ENCODE data around the gene PHACTR1. TPM values are rescaled to one million over a fixed set of nuclear protein-coding genes. Genes with fewer than 3 reads are reported as not detected.

PHACTR1 gene
- total RNA-seq, 8 experiments from 2014 or later: 2.7 to 24.5 (median 16.4) TPM

GRCh38 chr6:13226071-13226470 is 509.5 kb downstream of the PHACTR1 start:
- no peak for ATAC-seq (replicated peaks in 6 of 8)
- in situ Hi-C loops (cut with MboI; ENCODE audit: low pct_unique_long_range_greater_than_20kb in 2 of 9, low sequenced_read_pairs in 9 of 9, unreplicated experiment in 9 of 9): no loop called here
- 33 to 100% (median 85%) methylated on average over 1 to 2 of the region's 2 CpGs for WGBS, 10 experiments
- no peaks in the 10 kb centered on the region for H3K4me1 ChIP-seq (replicated peaks in 1 of 2)
- no peak overlapping the region for H3K27ac ChIP-seq
- H3K4me3 ChIP-seq: no peak overlapping the region

DNA sequence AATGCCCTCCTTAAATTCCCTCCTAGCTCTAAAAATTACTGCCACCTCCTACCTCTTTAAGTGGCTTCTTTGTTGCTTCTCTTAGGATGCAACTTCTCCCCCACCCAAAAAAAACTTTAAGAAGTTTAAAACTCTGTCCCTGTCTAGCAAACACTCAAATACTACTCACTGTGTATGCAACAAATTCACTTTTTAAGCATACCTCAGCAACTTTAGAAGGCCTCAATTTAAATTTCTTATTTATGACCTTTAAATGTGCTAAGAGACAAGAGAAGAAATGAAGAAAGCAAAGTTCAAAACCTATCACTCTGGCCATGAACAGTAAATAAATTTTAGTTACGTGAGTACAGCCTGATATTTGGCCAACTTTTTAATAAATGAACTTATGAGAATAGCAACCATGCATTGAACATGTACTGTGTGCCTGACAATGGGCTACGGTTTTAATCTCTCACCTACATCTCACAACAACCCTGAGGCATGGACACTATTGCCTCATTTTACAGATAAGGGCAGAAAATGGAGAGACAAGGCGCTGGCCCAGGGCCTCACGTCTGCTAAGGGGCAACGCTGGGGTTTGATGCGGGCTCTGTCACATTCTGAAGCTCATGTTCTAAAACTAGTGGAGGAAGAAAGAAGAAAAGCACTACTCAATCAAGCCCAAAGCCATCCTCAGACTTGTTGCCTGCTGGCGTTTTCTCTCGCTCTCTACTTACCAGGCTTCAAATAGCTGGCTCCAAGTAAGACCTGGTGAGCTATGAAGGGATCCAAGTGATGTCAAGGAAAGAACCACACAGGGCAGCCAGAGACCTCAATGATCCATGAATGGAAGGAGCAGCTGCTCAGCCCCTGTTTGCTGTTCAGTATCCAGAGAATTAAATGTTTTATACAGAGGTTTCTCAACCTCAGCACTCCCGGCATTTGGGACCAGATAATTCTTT is 512.0 kb downstream of the PHACTR1 start:
- Histone ChIP-seq H3K4me3 (no peak overlapping the region), H3K4me1 (replicated peaks in 1 of 2) (no peaks in the 10 kb centered on the region), H3K27ac (no peak overlapping the region)
- no peak for ATAC-seq (replicated peaks in 6 of 8)
- 50 to 100% (median 90%) methylated on average over 1 to 8 of the region's 9 CpGs for WGBS, 10 experiments
- in situ Hi-C loops (cut with MboI; ENCODE audit: low pct_unique_long_range_greater_than_20kb in 2 of 9, low sequenced_read_pairs in 9 of 9, unreplicated experiment in 9 of 9): no loop called here

- Histone ChIP-seq H3K4me1 (replicated peaks in 1 of 2) (no peaks in the 10 kb centered on the region), H3K27ac (no peak overlapping the region), H3K4me3 (no peak overlapping the region)
- ATAC-seq (replicated peaks in 6 of 8): peak in 1 of 8 experiments; percentile 66
- in situ Hi-C loops (cut with MboI; ENCODE audit: low pct_unique_long_range_greater_than_20kb in 2 of 9, low sequenced_read_pairs in 9 of 9, unreplicated experiment in 9 of 9): no loop called here
- WGBS, 10 experiments: 33 to 100% (median 76%) methylated on average over 1 to 7 of the region's 9 CpGs; no CpG with 5 or more reads in 5 of the 10 experiments
These were observed 512.9 kb downstream of the PHACTR1 start for GRCh38 chr6:13229205-13230085.

GRCh38 chr6:13233106-13233505 is 516.5 kb downstream of the PHACTR1 start:
- Histone ChIP-seq H3K4me3 (no peak overlapping the region), H3K4me1 (replicated peaks in 1 of 2) (no peaks in the 10 kb centered on the region), H3K27ac (no peak overlapping the region)
- 80 to 100% (median 89%) methylated on average over 1 of the region's 1 CpG; no CpG with 5 or more reads in 7 of the 10 experiments for WGBS, 10 experiments
- in situ Hi-C loops (cut with MboI; ENCODE audit: low pct_unique_long_range_greater_than_20kb in 2 of 9, low sequenced_read_pairs in 9 of 9, unreplicated experiment in 9 of 9): no loop called here
- ATAC-seq (replicated peaks in 6 of 8): no peak

GRCh38 chr6:13234130-13234529 is 517.6 kb downstream of the PHACTR1 start:
- Histone ChIP-seq H3K4me3 (no peak overlapping the region), H3K27ac (no peak overlapping the region), H3K4me1 (replicated peaks in 1 of 2) (no peaks in the 10 kb centered on the region)
- ATAC-seq (replicated peaks in 6 of 8): peak in 2 of 8 experiments; percentile 53 to 66
- WGBS, 10 experiments: 29 to 100% (median 70%) methylated on average over 1 of the region's 1 CpG; no CpG with 5 or more reads in 6 of the 10 experiments
- in situ Hi-C loops (cut with MboI; ENCODE audit: low pct_unique_long_range_greater_than_20kb in 2 of 9, low sequenced_read_pairs in 9 of 9, unreplicated experiment in 9 of 9): no loop called here

DNA sequence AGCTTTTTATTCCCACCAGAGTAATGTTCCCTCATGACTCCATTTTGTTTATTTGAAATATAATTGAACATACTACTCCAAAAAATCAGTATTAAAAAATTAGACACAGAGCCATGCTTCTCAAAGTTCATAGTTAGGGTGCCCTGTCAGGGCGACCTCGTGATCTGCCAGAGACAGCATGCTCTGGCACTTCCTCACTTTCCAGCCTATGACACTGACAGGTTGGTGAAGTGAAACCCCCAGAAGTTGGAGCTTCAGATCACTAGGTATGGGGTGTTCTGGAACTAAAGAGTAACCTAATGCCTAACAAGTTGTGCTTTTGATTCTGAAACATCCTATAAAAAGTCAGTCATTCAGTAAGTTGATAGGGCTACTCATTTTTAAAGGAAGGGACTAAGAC is 518.8 kb downstream of the PHACTR1 start:
- no peak overlapping the region for H3K27ac ChIP-seq
- no peak overlapping the region for H3K4me3 ChIP-seq
- 40 to 100% (median 98%) methylated on average over 1 to 2 of the region's 2 CpGs; no CpG with 5 or more reads in 4 of the 10 experiments for WGBS, 10 experiments
- in situ Hi-C loops (cut with MboI; ENCODE audit: low pct_unique_long_range_greater_than_20kb in 2 of 9, low sequenced_read_pairs in 9 of 9, unreplicated experiment in 9 of 9): no loop called here
- H3K4me1 ChIP-seq (replicated peaks in 1 of 2): peaks cover 0 to 4% of the 10 kb centered on the region in 2 donors
- ATAC-seq (replicated peaks in 6 of 8): no peak

DNA sequence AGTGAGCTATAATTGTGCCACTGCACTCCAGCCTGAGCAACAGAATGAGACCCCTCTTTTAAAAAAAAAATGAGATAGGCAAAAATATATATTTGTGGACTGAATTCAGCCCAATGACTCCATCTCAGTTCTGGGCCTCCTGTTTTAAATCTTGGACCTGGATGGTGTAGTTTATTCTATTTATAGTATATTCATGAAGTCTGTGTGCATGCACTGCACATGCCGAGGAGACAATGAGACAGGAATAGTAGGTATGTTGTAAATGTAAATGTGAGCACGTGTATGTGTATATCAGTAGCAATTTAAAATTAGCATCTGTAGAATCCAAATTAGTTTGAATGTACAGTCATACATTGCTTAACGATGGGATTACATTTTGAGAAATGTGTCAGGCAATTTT is 520.8 kb downstream of the PHACTR1 start:
- in situ Hi-C loops (cut with MboI; ENCODE audit: low pct_unique_long_range_greater_than_20kb in 2 of 9, low sequenced_read_pairs in 9 of 9, unreplicated experiment in 9 of 9): no loop called here
- 25 to 100% (median 80%) methylated on average over 1 to 3 of the region's 3 CpGs; no CpG with 5 or more reads in 1 of the 10 experiments for WGBS, 10 experiments
- ATAC-seq (replicated peaks in 6 of 8): peak in 1 of 8 experiments; percentile 23
- peaks cover 0 to 4% of the 10 kb centered on the region in 2 donors for H3K4me1 ChIP-seq (replicated peaks in 1 of 2)
- H3K27ac ChIP-seq: no peak overlapping the region
- H3K4me3 ChIP-seq: no peak overlapping the region

- in situ Hi-C loops (cut with MboI; ENCODE audit: low pct_unique_long_range_greater_than_20kb in 2 of 9, low sequenced_read_pairs in 9 of 9, unreplicated experiment in 9 of 9): no loop called here
- Histone ChIP-seq H3K27ac (no peak overlapping the region), H3K4me3 (no peak overlapping the region), H3K4me1 (replicated peaks in 1 of 2) (peaks cover 0 to 4% of the 10 kb centered on the region in 2 donors)
- ATAC-seq (replicated peaks in 6 of 8): no peak
- 81 to 100% (median 90%) methylated on average over 1 to 6 of the region's 6 CpGs; no CpG with 5 or more reads in 3 of the 10 experiments for WGBS, 10 experiments
These were observed 521.5 kb downstream of the PHACTR1 start for GRCh38 chr6:13238017-13238416.

DNA sequence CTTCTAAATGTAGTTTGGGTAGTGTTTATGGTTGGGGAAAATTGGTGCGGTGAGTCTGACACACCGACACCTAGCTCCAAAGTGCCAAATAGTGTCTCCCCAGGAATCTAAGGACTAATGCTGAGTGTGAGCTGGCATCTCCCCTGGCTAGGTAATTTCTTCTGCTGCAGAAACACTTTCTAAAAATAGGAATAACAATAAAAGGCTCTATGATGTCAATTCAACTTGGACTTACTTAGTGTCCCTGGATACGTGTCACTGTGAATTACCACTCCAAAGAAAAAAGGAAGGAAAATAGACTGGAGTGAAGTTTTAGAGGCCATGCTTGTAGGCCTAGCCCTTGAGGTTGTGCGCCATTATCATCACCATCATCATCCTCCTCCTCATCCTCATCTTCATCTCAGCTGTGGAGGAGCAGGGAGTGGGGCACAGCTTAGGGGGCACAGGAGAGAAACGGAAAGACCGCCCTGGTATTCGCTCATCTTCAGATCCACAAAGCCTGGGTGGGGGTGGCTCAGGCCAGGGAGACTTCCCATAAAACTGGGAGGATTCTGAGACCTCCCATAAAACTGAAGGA is 522.2 kb downstream of the PHACTR1 start:
- H3K4me3 ChIP-seq: no peak overlapping the region
- no peak for ATAC-seq (replicated peaks in 6 of 8)
- no peak overlapping the region for H3K27ac ChIP-seq
- H3K4me1 ChIP-seq (replicated peaks in 1 of 2): peaks cover 0 to 4% of the 10 kb centered on the region in 2 donors
- 80 to 100% (median 93%) methylated on average over 1 to 5 of the region's 7 CpGs; no CpG with 5 or more reads in 2 of the 10 experiments for WGBS, 10 experiments
- in situ Hi-C loops (cut with MboI; ENCODE audit: low pct_unique_long_range_greater_than_20kb in 2 of 9, low sequenced_read_pairs in 9 of 9, unreplicated experiment in 9 of 9): no loop called here

DNA sequence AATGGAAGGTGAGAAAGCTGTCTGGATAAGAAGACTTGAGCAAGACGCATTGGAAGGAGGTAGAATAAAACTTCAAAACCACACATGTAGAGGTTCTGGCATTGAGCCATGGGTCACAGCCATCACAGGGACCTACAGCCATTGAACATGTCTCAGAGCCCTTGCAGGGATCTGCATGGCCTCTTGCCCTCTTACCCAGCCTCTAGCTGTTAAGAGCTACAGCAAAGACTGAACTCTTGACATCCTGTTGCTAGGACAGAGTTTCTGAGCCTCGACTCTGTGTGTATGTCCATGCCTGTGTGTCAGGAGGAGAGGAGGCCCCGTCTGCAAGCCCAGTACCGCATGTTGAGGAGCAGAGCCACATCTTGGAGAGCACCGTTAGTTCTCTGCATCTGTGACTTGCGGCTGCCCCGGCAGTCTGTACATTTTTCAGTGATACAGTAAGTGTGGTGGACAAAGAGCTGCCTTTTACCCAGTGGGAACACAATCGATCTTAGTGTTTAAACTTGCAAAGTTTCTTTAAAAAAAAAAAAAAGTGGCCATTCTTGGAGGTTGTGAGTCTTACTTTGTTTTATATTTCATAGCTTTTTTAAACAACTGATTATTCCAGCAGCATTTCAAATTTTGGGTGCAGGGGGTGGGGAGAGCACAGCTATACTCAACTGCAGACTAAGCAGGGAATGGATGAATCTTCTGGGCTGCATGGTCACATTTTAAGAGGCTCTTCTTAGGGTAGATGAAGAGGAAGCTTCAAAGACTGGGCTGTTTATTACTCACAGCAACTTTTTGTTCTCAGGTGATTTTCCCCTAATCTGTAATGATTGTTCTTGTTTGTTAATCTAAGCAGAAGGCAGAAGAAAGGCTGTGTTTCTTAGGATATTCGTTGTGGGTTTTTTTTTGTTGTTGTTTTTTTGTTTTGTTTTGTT is 523.2 kb downstream of the PHACTR1 start:
- no peak overlapping the region for H3K4me3 ChIP-seq
- H3K27ac ChIP-seq: no peak overlapping the region
- peak in 1 of 8 experiments; percentile 57 for ATAC-seq (replicated peaks in 6 of 8)
- in situ Hi-C loops (cut with MboI; ENCODE audit: low pct_unique_long_range_greater_than_20kb in 2 of 9, low sequenced_read_pairs in 9 of 9, unreplicated experiment in 9 of 9): no loop called here
- WGBS, 10 experiments: 27 to 94% (median 80%) methylated on average over 1 to 6 of the region's 9 CpGs
- H3K4me1 ChIP-seq (replicated peaks in 1 of 2): peaks cover 0 to 4% of the 10 kb centered on the region in 2 donors

- Histone ChIP-seq H3K27ac (no peak overlapping the region), H3K4me1 (replicated peaks in 1 of 2) (peaks cover 3 to 4% of the 10 kb centered on the region in 2 donors), H3K4me3 (no peak overlapping the region)
- ATAC-seq (replicated peaks in 6 of 8): no peak
- 21 to 94% (median 92%) methylated on average over 2 to 5 of the region's 5 CpGs; no CpG with 5 or more reads in 5 of the 10 experiments for WGBS, 10 experiments
- in situ Hi-C loops (cut with MboI; ENCODE audit: low pct_unique_long_range_greater_than_20kb in 2 of 9, low sequenced_read_pairs in 9 of 9, unreplicated experiment in 9 of 9): no loop called here
These were observed 524.8 kb downstream of the PHACTR1 start for GRCh38 chr6:13241364-13241763.

DNA sequence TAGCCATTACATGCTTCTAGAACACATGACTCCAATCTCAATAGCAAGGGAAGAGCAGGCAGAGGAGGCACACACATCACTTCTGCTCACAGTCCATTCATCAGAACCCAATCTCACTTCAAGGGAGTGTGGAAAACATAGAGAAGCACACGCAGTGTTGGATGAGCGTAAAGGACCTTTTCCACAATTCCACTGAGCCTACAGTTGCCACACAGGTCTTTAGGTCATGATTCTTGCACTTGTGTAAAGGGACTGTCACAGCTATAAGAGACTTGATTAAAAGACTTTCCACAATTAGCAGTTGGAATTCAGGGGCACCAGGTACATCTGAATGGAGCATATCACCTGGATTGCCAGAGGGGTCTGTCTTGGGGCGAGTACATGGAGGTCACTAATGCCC is 525.6 kb downstream of the PHACTR1 start:
- Histone ChIP-seq H3K27ac (no peak overlapping the region), H3K4me3 (no peak overlapping the region), H3K4me1 (replicated peaks in 1 of 2) (peaks cover 3 to 4% of the 10 kb centered on the region in 2 donors)
- in situ Hi-C loops (cut with MboI; ENCODE audit: low pct_unique_long_range_greater_than_20kb in 2 of 9, low sequenced_read_pairs in 9 of 9, unreplicated experiment in 9 of 9): no loop called here
- 63 to 100% (median 96%) methylated on average over 1 to 3 of the region's 3 CpGs; no CpG with 5 or more reads in 3 of the 10 experiments for WGBS, 10 experiments
- no peak for ATAC-seq (replicated peaks in 6 of 8)
